ENCODE results near the gene RPL13A. TPM values are rescaled to one million over a fixed set of nuclear protein-coding genes. Genes with fewer than 3 reads are reported as not detected.

The RPL13A gene
- total and polyA plus RNA-seq, 2 of the 4 experiments (the other 2 are of a cell fraction), result 1,477 to 2,069 TPM

- H3K27me3 ChIP-seq (ENCODE audit: control insufficient read depth, insufficient read depth, low read length), result no peaks in the 10 kb centered on the region
- H3K4me3 ChIP-seq (ENCODE audit: insufficient read depth, low read depth, low read length), result no peak overlapping the region
- ATAC-seq (ENCODE audit: low read depth), result no peak
- POLR2A ChIA-PET (ENCODE audit: unreplicated experiment), result no interaction called here
- H3K18ac ChIP-seq (ENCODE audit: low read depth, low read length), result no peak overlapping the region
- intact Hi-C loops (cut with micrococcal nuclease) (no loop called here), dilution Hi-C loops (cut with HindIII; ENCODE audit: low sequenced_read_pairs, unreplicated experiment) (no loop called here), in situ Hi-C loops (cut with MboI; ENCODE audit: low sequenced_read_pairs) (no loop called here)
- H2AK5ac ChIP-seq (ENCODE audit: low read depth, low read length), result no peak overlapping the region
- H4K91ac ChIP-seq (ENCODE audit: insufficient read depth, low read depth, low read length), result no peak overlapping the region
- no TSS peak for BruUV-seq (replicated peaks)
- DNase-seq, result no peak
- H3K9me1 ChIP-seq (ENCODE audit: insufficient read depth, low read length), result no peaks in the 10 kb centered on the region
- peaks cover 0 to 4% of the 10 kb centered on the region in 2 experiments; a peak in 2 of 4 replicates for H3K79me1 ChIP-seq (ENCODE audit: low read depth in 1 of 2, low read length in 2 of 2)
- no peak overlapping the region for H3K23ac ChIP-seq (ENCODE audit: low read depth, low read length)
- no peak overlapping the region for H2BK120ac ChIP-seq (ENCODE audit: low read depth, low read length)
- no peak overlapping the region for H2BK5ac ChIP-seq (ENCODE audit: low read depth, low read length, poor library complexity, severe bottlenecking)
- no peak overlapping the region for H4K8ac ChIP-seq (ENCODE audit: low read depth in 2 of 2, low read length in 2 of 2)
- no peak overlapping the region for H2BK15ac ChIP-seq (ENCODE audit: low read depth, low read length)
- H4K20me1 ChIP-seq (ENCODE audit: insufficient read depth, low read length), result no peaks in the 10 kb centered on the region
- H3K27ac ChIP-seq (ENCODE audit: insufficient read depth, low read length), result no peak overlapping the region
- H2AK9ac ChIP-seq (replicated peaks; ENCODE audit: low read depth, low read length, poor library complexity), result no peak overlapping the region
- no peak overlapping the region for H3K4ac ChIP-seq (ENCODE audit: low read depth, low read length)
- H2AFZ ChIP-seq (replicated peaks; ENCODE audit: low read length, poor library complexity), result no peak overlapping the region
- WGBS, 2 experiments (ENCODE audit: extremely low coverage in 2 of 2, insufficient read length in 1 of 2), result no CpG with 5 or more reads among the region's 13 CpGs
- H3K9ac ChIP-seq (ENCODE audit: low read depth, low read length), result no peak overlapping the region
- H3K9me3 ChIP-seq (ENCODE audit: control insufficient read depth, insufficient read depth, low read length), result no peaks in the 10 kb centered on the region
- H3K36me3 ChIP-seq (ENCODE audit: control insufficient read depth, insufficient read depth, low read length), result peaks cover 17% of the 10 kb centered on the region
- H3K4me2 ChIP-seq (ENCODE audit: low read depth, low read length), result no peak overlapping the region
- no peak overlapping the region for H4K5ac ChIP-seq (ENCODE audit: low read depth, low read length)
- no peaks in the 10 kb centered on the region for H3K4me1 ChIP-seq (ENCODE audit: control insufficient read depth, insufficient read depth, low read length)
- no peak overlapping the region for H2BK20ac ChIP-seq (ENCODE audit: low read depth, low read length)
- TF ChIP-seq ELK1 (IDR thresholded peaks at IDR 0.05; ENCODE audit: borderline replicate concordance, low read depth, low read length) (no peak), RCOR1 (IDR thresholded peaks at IDR 0.05; ENCODE audit: insufficient replicate concordance, low read length) (no peak), CEBPB (IDR thresholded peaks at IDR 0.05; ENCODE audit: low read depth, low read length) (no peak), USF2 (IDR thresholded peaks at IDR 0.05; ENCODE audit: low read depth, low read length) (no peak), MXI1 (IDR thresholded peaks at IDR 0.05; ENCODE audit: borderline replicate concordance, low read depth, low read length) (no peak), BHLHE40 (IDR thresholded peaks at IDR 0.05; ENCODE audit: low read depth, low read length) (no peak), RFX5 (IDR thresholded peaks at IDR 0.05; ENCODE audit: low read depth, low read length) (no peak), NFE2L2 (IDR thresholded peaks at IDR 0.05; ENCODE audit: low read depth, low read length) (no peak), FOS (IDR thresholded peaks at IDR 0.05; ENCODE audit: low read depth, low read length) (no peak), MAZ (IDR thresholded peaks at IDR 0.05; ENCODE audit: borderline replicate concordance, low read depth, low read length) (no peak), RAD21 (IDR thresholded peaks at IDR 0.05; ENCODE audit: low read length) (no peak), CHD1 (IDR thresholded peaks at IDR 0.05; ENCODE audit: low read depth, low read length) (no peak), POLR2A (IDR thresholded peaks at IDR 0.05; ENCODE audit: low read depth, low read length) (no peak), MAFK (IDR thresholded peaks at IDR 0.05; ENCODE audit: low read depth, low read length) (no peak), SMC3 (IDR thresholded peaks at IDR 0.05; ENCODE audit: low read depth, low read length) (no peak)
- TF ChIP-seq, protein P1, sequence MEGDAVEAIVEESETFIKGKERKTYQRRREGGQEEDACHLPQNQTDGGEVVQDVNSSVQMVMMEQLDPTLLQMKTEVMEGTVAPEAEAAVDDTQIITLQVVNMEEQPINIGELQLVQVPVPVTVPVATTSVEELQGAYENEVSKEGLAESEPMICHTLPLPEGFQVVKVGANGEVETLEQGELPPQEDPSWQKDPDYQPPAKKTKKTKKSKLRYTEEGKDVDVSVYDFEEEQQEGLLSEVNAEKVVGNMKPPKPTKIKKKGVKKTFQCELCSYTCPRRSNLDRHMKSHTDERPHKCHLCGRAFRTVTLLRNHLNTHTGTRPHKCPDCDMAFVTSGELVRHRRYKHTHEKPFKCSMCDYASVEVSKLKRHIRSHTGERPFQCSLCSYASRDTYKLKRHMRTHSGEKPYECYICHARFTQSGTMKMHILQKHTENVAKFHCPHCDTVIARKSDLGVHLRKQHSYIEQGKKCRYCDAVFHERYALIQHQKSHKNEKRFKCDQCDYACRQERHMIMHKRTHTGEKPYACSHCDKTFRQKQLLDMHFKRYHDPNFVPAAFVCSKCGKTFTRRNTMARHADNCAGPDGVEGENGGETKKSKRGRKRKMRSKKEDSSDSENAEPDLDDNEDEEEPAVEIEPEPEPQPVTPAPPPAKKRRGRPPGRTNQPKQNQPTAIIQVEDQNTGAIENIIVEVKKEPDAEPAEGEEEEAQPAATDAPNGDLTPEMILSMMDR (conservative IDR thresholded peaks at IDR 0.05; ENCODE audit: low read depth, low read length), result no peak
- H3K56ac ChIP-seq (ENCODE audit: extremely low read depth, insufficient read depth, low read length), result no peak overlapping the region
- CTCF ChIA-PET, result interaction anchor here (0.6 kb wide), 1 partner anchor 274 kb away, joined by 3 read pairs; no protein-coding TSS in a partner anchor
- H3K14ac ChIP-seq (replicated peaks; ENCODE audit: low read depth, low read length), result no peak overlapping the region
These were observed 52.0 kb downstream of the RPL13A start for GRCh38 chr19:49539192-49539952.
